ENCODE results near the gene NELFCD.
A peak's percentile ranks its signal among the peaks of the same experiment; 100 is the strongest.
"Not testable (repeated sequence)": the region's sequence is repeated elsewhere in the genome, so short reads cannot be mapped to it uniquely, and the experiment has no call there.

The NELFCD gene

DNA sequence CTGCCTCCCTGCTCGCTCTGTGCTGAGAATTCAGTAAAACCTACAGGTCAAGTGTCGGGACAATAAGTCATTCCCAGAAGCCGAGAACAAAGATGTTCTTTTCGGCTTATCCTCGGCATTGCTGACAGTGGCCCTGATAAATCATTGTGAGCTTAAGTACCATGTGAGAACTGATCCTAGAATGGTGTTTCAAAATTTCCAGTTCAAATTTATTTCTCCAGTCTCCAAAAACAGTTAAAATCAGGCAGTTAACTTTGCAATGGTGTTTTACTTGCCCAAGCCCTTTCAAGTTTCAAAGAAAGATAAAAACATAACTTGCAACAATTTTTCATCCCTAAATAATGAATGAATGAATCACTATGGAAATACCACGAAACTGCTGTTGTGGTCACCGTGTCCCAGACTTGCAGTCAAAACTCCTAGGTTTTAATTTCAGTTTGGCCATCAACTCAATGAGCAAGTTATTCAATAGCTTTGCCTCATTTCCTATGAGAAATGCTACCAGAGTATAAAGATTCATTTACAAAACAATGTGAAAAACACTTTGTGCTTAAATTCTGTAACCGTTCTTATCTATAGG is 46.8 kb downstream of the NELFCD start:
- DNase-seq: no peak

- no peak for DNase-seq
Observed at GRCh38 chr20:59028812-59029211, 47.8 kb downstream of the NELFCD start.

DNA sequence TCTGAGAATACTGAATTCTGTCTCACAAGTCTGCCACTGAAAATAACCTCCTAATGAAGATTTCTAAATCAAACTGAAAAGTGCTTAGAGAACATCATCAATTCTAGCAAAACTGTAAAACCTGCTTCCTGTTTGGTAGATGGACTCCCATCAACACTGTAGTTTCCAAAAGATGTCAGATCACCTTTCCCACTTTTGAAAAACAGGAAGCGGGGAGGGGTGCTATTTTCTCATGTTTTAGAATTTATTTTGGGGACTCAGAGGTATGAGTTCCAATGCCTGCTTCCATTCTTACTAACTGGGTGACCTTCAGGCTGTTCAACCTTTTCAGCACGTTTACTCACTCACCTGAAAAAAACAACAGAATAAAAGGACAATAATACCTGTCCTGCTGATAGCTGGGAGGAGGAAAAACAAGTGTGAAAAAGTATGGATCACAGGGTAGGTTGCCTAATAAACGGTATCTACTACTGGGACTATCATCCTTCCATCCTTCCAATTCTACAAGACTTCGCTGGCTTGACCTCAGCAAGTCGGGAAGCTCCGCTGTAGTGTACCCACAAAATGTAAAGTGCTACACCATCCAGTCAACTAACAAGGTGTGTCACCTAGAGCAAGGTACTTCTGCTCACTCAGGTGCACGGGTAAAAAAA is 50.0 kb downstream of the NELFCD start:
- DNase-seq: no peak

- peak in 1 of 2 experiments; percentile 21 for DNase-seq
Observed at GRCh38 chr20:59031564-59032022, 50.5 kb downstream of the NELFCD start.

DNA sequence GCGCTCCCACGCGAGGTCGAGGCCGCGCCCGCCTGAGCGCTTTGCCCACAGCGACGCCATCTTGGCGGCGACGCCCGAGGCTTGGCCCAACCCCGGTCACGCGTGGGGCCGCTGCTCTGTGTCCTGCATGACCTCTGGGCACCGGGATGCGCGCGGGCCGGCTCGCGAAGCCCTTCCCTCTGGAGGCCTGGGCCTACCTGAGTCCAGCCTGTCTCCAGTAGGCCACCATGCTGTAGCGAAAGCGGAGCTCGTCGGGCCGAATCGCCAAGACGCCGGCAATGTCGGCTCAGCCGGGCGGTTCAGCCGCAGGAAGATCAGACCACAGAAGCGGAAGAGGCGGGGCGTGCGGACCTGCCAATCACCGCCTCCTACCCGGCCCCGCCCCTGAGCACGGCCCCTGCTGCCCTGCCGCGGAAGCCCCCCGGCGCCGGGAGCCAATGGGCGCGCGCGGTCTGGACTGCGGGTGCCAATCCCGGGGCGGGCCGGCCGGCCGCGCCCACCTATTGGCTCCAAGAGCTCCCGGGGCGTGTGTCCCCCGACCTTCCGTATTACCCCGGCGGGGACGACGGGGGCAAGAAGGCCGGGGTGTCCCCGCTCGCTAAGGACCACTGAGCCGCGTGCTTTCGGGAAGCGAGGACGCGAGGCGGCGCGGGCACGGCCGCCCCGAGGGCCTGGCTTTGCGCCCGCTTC is 51.1 kb downstream of the NELFCD start, which contains the start of gene ATP5F1E:
Gene ATP5F1E, minus strand, starts transcription at position 313 of the 690 bp plus-strand sequence. Its CDS starts 84 bp downstream, at position 229.
- peak; percentile 98 to 99 for DNase-seq

- DNase-seq: peak; percentile 74 to 79
Observed at GRCh38 chr20:59032713-59033059, 51.6 kb downstream of the NELFCD start.

GRCh38 chr20:59033093-59033492 is 52.0 kb downstream of the NELFCD start:
- DNase-seq: no peak

DNA sequence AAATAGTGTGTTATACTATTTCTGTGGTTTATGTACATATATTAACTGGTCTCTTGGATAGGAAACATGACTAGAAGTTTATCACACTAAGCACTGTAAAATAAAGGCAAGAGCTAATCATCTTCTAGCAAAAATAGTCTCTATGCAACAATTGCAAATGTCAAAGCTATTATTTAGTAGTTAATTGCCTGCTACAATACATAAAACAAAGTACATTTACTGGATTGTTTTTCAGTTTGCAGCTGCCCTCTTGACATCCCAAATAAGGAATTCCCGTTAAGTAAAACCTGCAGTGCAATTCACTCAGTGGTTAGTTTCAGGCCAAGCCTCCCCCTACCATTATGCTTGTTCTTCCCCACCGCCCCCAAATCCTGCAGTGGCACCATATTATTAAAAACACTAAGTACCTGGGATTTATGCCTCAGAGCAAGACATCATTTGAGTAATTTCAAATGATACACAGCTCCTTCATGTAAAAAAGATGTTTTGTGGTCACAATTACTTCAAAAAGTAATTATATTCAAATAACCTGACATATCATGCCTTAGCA is 52.6 kb downstream of the NELFCD start:
- no peak for DNase-seq

DNA sequence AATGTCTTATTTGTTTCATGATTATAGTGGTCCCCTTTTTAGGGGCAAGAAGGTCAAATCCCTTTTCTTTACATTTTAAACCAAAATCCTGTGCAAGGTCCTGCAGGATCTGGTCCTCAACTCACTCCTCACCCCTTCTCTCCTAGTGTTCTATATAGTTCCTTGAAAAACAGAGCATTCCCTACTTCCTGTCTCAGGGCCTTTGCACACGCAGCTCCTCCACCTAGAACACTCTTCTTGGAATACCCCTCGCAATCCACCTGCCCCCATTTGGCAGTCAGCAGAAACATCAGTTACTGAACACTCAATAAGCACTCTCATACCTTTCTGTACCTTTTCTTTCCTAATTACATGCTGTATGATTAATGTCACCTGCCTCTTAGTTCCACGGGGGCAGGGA is 54.3 kb downstream of the NELFCD start:
- DNase-seq: no peak

- no peak for DNase-seq
Observed at GRCh38 chr20:59037386-59037785, 56.3 kb downstream of the NELFCD start.

- no peak for DNase-seq
Observed at GRCh38 chr20:59039233-59039632, 58.2 kb downstream of the NELFCD start.

DNA sequence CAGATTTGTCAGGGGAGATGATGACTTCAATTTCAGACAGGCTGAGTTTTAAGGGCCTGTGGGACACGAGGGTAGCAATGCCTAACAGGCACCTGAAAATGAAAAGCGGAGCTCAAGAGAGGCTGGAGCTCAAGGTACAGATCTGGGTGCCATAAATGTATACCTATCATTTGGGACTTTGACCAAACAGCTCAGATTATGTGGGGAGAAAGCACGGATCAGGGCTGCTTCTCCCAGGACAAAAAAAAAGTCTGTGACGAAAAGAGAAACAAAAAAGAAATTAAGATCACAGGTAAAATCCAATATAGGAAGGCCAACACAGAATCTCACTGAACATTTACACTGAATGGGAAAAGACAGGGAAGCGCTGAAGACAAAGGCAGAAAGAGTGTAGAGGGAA is 59.6 kb downstream of the NELFCD start:
- no peak for DNase-seq

DNA sequence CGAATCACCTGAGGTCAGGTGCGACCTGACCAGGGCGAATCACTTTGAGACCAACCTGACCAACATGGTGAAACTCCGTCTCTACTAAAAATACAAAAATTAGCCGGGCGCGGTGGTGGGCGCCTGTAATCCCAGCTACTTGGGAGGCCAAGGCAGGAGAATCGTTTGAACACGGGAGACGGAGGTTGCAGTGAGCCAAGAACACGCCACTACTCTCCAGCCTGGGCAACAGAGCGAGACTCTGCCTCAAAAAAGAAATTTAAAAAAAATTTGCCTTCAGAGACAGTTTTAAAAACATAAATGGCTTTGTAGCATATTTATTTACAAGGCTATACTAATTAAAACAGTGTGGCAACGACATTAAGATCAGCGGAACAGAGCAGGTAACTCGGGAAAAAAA is 60.4 kb downstream of the NELFCD start:
- DNase-seq: not testable (repeated sequence)

DNA sequence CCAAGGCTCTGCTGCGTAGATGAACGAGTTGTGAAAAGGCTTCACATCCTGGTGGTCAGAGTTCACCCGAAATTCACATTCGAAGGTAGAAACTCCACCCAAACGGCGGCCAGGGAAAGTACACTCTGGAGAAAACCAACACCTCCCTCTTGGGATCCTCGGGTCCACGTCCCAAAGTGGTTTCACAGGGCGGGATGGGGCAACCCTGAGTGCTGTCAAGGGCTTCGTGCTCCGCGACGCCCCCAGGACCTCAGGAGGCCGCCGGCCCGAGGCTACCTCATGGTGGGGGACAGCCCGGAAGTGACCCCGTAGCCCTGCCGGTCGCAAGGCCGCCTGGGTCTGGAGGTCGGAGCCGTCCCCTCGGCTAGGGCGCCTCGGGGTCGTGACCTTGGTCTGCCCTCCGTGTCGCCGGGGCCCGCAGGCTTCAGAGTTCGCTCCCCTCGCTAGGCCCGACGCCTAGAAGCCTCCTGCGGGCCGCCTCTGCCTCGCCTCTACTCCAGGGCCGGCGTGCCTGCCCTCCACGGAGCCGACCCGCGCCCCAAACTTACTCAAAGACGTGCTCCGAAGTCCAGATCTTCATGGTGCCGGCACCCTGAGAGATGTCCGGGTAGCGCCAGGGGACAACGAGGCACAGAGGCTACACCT is 61.2 kb downstream of the NELFCD start, which contains the start of gene PRELID3B:
Gene PRELID3B, minus strand, starts transcription at position 636 of the 645 bp plus-strand sequence. Its CDS starts 56 bp downstream, at position 580.
- DNase-seq: peak; percentile 13 to 57

GRCh38 chr20:59042796-59043631 is 62.0 kb downstream of the NELFCD start:
- peak; percentile 96 to 98 for DNase-seq

GRCh38 chr20:59043698-59044097 is 62.6 kb downstream of the NELFCD start:
- no peak for DNase-seq

- DNase-seq: no peak
Observed at GRCh38 chr20:59044295-59044694, 63.2 kb downstream of the NELFCD start.
